ENCODE results near the gene OGDH. TPM values are rescaled to one million over a fixed set of nuclear protein-coding genes. Genes with fewer than 3 reads are reported as not detected.

OGDH gene
- total and polyA plus RNA-seq, 2 donors: 20.7 to 26.9 TPM

DNA sequence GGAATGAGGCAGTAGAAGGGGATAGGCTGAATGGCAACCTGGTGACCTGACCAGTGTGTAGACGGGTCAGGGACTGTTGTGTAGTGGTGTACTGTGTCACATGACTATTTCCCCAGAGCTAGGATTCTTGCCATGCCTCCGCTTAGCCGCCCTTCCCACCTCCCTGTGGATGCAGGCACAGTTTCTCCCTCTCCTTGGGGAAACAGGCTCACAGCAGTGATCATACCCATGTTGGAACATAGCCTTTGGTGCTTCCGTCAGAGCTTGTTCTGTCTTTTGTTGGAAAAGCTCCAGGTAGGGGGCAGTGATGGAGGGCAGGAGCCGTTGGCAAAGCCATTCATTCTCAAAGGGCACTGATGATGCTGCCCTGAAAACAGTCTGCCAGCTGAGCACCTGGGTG, 44.3 kb downstream of the OGDH start:
- Histone ChIP-seq H3K4me1 (ENCODE audit: control insufficient read depth in 2 of 2, insufficient read depth in 2 of 2, low read length in 2 of 2) (peaks cover 0 to 3% of the 10 kb centered on the region in 2 donors), H3K9me3 (ENCODE audit: control insufficient read depth in 2 of 2, insufficient read depth in 1 of 2, low read length in 1 of 2) (no peaks in the 10 kb centered on the region), H3K27ac (ENCODE audit: low read depth in 1 of 2, low read length in 1 of 2) (no peak overlapping the region), H3K4me3 (ENCODE audit: low read length in 2 of 2) (no peak overlapping the region), H3K36me3 (ENCODE audit: control insufficient read depth in 2 of 2, insufficient read depth in 2 of 2, low read length in 1 of 2) (peaks cover 25 to 44% of the 10 kb centered on the region in 2 donors), H3K27me3 (ENCODE audit: control insufficient read depth in 2 of 2, insufficient read depth in 1 of 2, low read length in 1 of 2) (no peaks in the 10 kb centered on the region)
- DNase-seq (ENCODE audit: low read depth in 6 of 9, low spot score in 9 of 9): no peak
- 96% methylated on average over 5 of the region's 5 CpGs for WGBS

DNA sequence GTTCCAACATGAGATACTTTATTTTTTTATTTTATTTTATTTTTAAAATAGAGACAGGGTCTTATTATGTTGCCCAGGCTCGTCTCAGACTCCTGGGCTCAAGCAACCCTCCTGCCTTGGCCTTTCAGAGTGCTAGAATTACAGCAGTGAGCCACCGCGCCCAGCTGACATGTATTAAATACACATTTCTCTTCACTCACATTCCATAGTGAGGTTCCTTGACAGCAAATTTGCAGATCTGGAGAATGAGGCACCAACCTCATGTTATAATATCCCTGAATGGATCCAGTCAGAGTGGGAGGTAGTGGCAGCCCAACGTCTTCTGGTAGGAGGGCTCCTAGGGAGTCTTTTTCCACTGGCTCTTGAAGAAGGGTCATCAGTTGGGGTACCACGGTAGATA, 46.1 kb downstream of the OGDH start:
- H3K36me3 ChIP-seq (ENCODE audit: control insufficient read depth in 2 of 2, insufficient read depth in 2 of 2, low read length in 1 of 2): peaks cover 31 to 54% of the 10 kb centered on the region in 2 donors
- H3K4me1 ChIP-seq (ENCODE audit: control insufficient read depth in 2 of 2, insufficient read depth in 2 of 2, low read length in 2 of 2): peaks cover 0 to 2% of the 10 kb centered on the region in 2 donors
- H3K9me3 ChIP-seq (ENCODE audit: control insufficient read depth in 2 of 2, insufficient read depth in 1 of 2, low read length in 1 of 2): no peaks in the 10 kb centered on the region
- no peak overlapping the region for H3K27ac ChIP-seq (ENCODE audit: low read depth in 1 of 2, low read length in 1 of 2)
- H3K27me3 ChIP-seq (ENCODE audit: control insufficient read depth in 2 of 2, insufficient read depth in 1 of 2, low read length in 1 of 2): no peaks in the 10 kb centered on the region
- 97% methylated on average over 5 of the region's 5 CpGs for WGBS
- no peak for DNase-seq (ENCODE audit: low read depth in 6 of 9, low spot score in 9 of 9)
- H3K4me3 ChIP-seq (ENCODE audit: low read length in 2 of 2): no peak overlapping the region

DNA sequence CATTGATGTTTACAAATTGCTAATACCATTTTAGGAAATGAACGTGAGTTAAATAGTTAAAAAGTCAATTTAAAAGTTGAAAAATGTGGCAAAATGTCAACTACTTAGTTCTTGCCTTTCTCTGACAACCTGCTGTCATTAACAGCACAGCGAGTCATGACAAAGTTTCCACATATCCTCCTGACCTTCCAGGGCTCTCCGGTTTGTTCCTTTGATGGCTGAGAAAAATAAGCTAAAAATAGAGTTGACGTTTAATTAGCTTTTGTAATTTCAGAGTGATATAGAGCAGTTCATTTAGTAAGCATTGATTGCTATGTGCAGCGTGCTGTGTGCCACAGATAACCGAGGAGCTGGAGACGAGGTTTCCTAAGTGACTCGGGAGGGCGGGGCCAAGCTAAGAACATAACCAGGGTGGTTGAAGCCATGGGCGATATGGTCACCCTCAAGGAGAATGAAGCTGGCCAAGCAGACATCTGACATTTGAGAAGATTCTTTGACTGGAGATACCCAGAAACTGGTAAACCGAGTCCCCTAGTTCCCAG, 47.9 kb downstream of the OGDH start:
- Histone ChIP-seq H3K36me3 (ENCODE audit: control insufficient read depth in 2 of 2, insufficient read depth in 2 of 2, low read length in 1 of 2) (peaks cover 17 to 39% of the 10 kb centered on the region in 2 donors), H3K4me1 (ENCODE audit: control insufficient read depth in 2 of 2, insufficient read depth in 2 of 2, low read length in 2 of 2) (no peaks in the 10 kb centered on the region), H3K9me3 (ENCODE audit: control insufficient read depth in 2 of 2, insufficient read depth in 1 of 2, low read length in 1 of 2) (no peaks in the 10 kb centered on the region), H3K4me3 (ENCODE audit: low read length in 2 of 2) (no peak overlapping the region), H3K27me3 (ENCODE audit: control insufficient read depth in 2 of 2, insufficient read depth in 1 of 2, low read length in 1 of 2) (no peaks in the 10 kb centered on the region), H3K27ac (ENCODE audit: low read depth in 1 of 2, low read length in 1 of 2) (no peak overlapping the region)
- DNase-seq (ENCODE audit: low read depth in 6 of 9, low spot score in 9 of 9): no peak
- 98% methylated on average over 11 of the region's 11 CpGs for WGBS

DNA sequence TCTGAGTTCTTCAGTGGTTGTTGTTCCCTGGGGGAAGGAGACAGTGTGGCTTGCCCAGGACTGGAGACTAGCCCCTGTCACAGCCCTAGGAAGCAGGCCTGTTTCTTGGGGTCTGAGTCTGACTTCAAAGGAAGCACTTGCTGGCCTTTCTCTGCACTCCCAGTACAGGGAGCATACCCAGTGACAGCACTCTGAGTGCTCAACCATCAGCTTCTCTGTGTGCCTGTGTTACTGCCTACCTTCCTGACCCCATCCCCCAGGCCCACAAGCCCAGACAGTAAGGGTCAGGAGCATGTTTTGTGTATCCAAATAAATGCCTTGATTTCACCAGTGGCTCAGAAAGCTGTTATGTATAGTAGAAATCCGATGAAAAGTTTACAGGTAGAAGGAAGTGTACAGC, 48.9 kb downstream of the OGDH start:
- Histone ChIP-seq H3K27ac (ENCODE audit: low read depth in 1 of 2, low read length in 1 of 2) (no peak overlapping the region), H3K4me1 (ENCODE audit: control insufficient read depth in 2 of 2, insufficient read depth in 2 of 2, low read length in 2 of 2) (no peaks in the 10 kb centered on the region), H3K27me3 (ENCODE audit: control insufficient read depth in 2 of 2, insufficient read depth in 1 of 2, low read length in 1 of 2) (no peaks in the 10 kb centered on the region), H3K4me3 (ENCODE audit: low read length in 2 of 2) (no peak overlapping the region), H3K36me3 (ENCODE audit: control insufficient read depth in 2 of 2, insufficient read depth in 2 of 2, low read length in 1 of 2) (peaks cover 11 to 35% of the 10 kb centered on the region in 2 donors), H3K9me3 (ENCODE audit: control insufficient read depth in 2 of 2, insufficient read depth in 1 of 2, low read length in 1 of 2) (peaks cover 0 to 3% of the 10 kb centered on the region in 2 donors)
- no peak for DNase-seq (ENCODE audit: low read depth in 6 of 9, low spot score in 9 of 9)
- 96% methylated on average over 1 of the region's 1 CpG for WGBS

DNA sequence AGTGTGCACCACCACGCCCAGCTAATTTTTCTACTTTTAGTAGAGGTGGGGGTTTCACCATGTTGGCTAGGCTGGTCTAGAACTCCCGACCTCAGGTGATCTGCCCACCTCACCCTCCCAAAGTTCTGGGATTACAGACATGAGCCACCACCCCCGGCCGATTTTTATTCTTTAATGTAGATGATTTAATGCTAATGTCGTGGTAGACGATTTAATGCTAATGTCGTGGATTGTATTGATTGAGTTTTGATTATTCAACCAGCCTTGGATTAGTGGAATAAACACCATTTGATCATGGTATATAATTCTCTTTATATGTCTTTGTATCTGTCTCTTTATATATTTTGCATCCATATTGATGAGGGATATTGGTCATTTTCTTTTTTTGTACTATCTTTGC, 52.6 kb downstream of the OGDH start:
- H3K4me3 ChIP-seq (ENCODE audit: low read length in 2 of 2): no peak overlapping the region
- 99% methylated on average over 7 of the region's 7 CpGs for WGBS
- peaks cover 12 to 32% of the 10 kb centered on the region in 2 donors for H3K36me3 ChIP-seq (ENCODE audit: control insufficient read depth in 2 of 2, insufficient read depth in 2 of 2, low read length in 1 of 2)
- H3K27me3 ChIP-seq (ENCODE audit: control insufficient read depth in 2 of 2, insufficient read depth in 1 of 2, low read length in 1 of 2): no peaks in the 10 kb centered on the region
- no peak for DNase-seq (ENCODE audit: low read depth in 6 of 9, low spot score in 9 of 9)
- H3K27ac ChIP-seq (ENCODE audit: low read depth in 1 of 2, low read length in 1 of 2): no peak overlapping the region
- no peaks in the 10 kb centered on the region for H3K4me1 ChIP-seq (ENCODE audit: control insufficient read depth in 2 of 2, insufficient read depth in 2 of 2, low read length in 2 of 2)
- peaks cover 2 to 10% of the 10 kb centered on the region in 2 donors for H3K9me3 ChIP-seq (ENCODE audit: control insufficient read depth in 2 of 2, insufficient read depth in 1 of 2, low read length in 1 of 2)

DNA sequence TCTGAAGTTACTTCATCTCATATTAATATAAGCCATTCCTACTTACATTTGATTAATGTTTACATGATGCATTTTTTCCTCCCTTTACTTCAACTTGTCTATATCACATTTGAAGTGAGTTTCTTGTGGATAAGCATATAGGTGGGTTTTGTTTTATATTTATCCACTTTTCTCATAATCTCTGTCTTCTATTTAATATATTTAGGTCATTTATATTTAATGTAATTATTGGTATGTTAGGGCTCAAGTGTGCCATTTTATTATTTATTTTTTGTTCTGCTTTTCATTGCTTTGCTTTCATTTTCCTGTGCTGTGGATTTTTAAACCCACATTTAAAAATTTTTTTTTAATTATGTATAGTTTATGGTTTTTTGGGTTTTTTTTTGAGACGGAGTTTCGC, 54.8 kb downstream of the OGDH start:
- no peaks in the 10 kb centered on the region for H3K4me1 ChIP-seq (ENCODE audit: control insufficient read depth in 2 of 2, insufficient read depth in 2 of 2, low read length in 2 of 2)
- WGBS: over 99% methylated on average over 2 of the region's 2 CpGs
- H3K9me3 ChIP-seq (ENCODE audit: control insufficient read depth in 2 of 2, insufficient read depth in 1 of 2, low read length in 1 of 2): peaks cover 2 to 10% of the 10 kb centered on the region in 2 donors
- no peak overlapping the region for H3K27ac ChIP-seq (ENCODE audit: low read depth in 1 of 2, low read length in 1 of 2)
- H3K27me3 ChIP-seq (ENCODE audit: control insufficient read depth in 2 of 2, insufficient read depth in 1 of 2, low read length in 1 of 2): no peaks in the 10 kb centered on the region
- DNase-seq (ENCODE audit: low read depth in 6 of 9, low spot score in 9 of 9): no peak
- no peak overlapping the region for H3K4me3 ChIP-seq (ENCODE audit: low read length in 2 of 2)
- peaks cover 17 to 22% of the 10 kb centered on the region in 2 donors for H3K36me3 ChIP-seq (ENCODE audit: control insufficient read depth in 2 of 2, insufficient read depth in 2 of 2, low read length in 1 of 2)

DNA sequence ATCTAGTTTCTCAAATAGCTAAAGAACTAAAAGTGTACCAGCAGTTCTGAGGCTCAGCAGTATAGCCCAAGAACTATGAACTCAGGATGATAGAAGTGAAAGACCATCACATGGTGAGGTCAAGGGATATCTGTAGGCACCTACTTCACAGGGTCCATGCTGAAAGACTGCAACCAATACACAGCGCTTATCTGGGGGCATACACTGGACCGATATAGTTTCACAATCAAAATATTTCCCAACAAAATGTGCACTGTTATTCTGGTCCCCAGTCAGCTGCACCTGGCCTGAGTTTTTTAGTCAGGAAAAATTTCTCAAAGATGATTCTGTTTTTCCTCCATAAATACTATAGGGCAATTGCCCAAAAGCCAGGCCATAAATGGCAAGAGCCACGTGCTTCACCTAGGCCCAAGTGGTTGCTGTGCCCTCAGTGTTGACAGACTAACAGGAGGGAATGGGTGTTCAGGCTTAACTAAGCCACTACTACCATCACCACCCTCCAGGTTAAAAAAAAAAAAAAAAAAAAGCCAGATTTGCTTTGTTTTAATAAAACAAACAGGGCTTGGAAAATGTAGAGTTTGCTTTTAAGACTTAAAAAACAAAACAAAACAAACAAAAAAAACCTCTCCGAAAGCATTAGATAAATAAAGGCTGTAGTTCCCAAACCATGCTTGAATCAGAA, 58.5 kb downstream of the OGDH start:
- Histone ChIP-seq H3K36me3 (ENCODE audit: control insufficient read depth in 2 of 2, insufficient read depth in 2 of 2, low read length in 1 of 2) (peaks cover 28 to 34% of the 10 kb centered on the region in 2 donors), H3K4me1 (ENCODE audit: control insufficient read depth in 2 of 2, insufficient read depth in 2 of 2, low read length in 2 of 2) (peaks cover 0 to 2% of the 10 kb centered on the region in 2 donors), H3K27ac (ENCODE audit: low read depth in 1 of 2, low read length in 1 of 2) (peak overlapping the region in 1 of 2 donors; percentile 20), H3K9me3 (ENCODE audit: control insufficient read depth in 2 of 2, insufficient read depth in 1 of 2, low read length in 1 of 2) (peaks cover 2 to 9% of the 10 kb centered on the region in 2 donors), H3K4me3 (ENCODE audit: low read length in 2 of 2) (no peak overlapping the region), H3K27me3 (ENCODE audit: control insufficient read depth in 2 of 2, insufficient read depth in 1 of 2, low read length in 1 of 2) (no peaks in the 10 kb centered on the region)
- 98% methylated on average over 4 of the region's 4 CpGs for WGBS
- DNase-seq (ENCODE audit: low read depth in 6 of 9, low spot score in 9 of 9): no peak

DNA sequence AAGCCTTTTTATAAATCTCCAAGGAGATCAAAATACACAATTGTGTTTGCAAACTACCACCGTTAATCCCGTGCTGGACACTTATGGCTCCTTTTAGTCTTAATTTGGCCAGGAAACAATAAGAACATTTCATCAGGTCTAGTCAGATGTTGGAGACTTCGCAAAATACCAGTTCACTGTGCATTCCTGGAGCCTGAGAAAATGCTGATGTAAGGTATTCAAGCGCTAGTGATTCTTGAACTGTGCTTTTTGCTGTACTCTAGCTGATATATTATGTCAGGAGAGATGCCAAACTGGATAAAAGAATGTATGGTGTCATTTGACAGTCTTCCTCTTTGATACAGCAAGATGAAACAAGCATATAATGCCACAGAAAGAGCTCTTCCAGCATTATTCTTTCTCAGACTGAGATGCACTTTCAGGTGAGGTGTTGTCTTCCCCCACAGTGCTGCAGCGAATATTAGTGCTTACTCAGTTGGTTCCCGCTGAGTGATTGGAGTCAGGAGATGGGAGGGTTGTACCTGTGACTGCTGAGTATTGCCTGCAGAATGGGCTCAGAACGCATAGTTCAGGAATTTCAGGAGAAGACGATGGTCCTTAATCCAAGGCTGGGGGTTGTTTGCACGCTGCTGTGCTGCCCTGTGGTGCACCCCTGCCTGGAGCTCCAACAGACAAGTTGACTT, 59.2 kb downstream of the OGDH start:
- H3K4me1 ChIP-seq (ENCODE audit: control insufficient read depth in 2 of 2, insufficient read depth in 2 of 2, low read length in 2 of 2): peaks cover 0 to 2% of the 10 kb centered on the region in 2 donors
- H3K27ac ChIP-seq (ENCODE audit: low read depth in 1 of 2, low read length in 1 of 2): peak overlapping the region in 1 of 2 donors; percentile 30
- H3K36me3 ChIP-seq (ENCODE audit: control insufficient read depth in 2 of 2, insufficient read depth in 2 of 2, low read length in 1 of 2): peaks cover 25 to 30% of the 10 kb centered on the region in 2 donors
- DNase-seq (ENCODE audit: low read depth in 6 of 9, low spot score in 9 of 9): peak in 1 of 9 donors; percentile 15
- H3K27me3 ChIP-seq (ENCODE audit: control insufficient read depth in 2 of 2, insufficient read depth in 1 of 2, low read length in 1 of 2): no peaks in the 10 kb centered on the region
- 94% methylated on average over 9 of the region's 9 CpGs for WGBS
- H3K9me3 ChIP-seq (ENCODE audit: control insufficient read depth in 2 of 2, insufficient read depth in 1 of 2, low read length in 1 of 2): peaks cover under 1 to 4% of the 10 kb centered on the region in 2 donors
- H3K4me3 ChIP-seq (ENCODE audit: low read length in 2 of 2): no peak overlapping the region

DNA sequence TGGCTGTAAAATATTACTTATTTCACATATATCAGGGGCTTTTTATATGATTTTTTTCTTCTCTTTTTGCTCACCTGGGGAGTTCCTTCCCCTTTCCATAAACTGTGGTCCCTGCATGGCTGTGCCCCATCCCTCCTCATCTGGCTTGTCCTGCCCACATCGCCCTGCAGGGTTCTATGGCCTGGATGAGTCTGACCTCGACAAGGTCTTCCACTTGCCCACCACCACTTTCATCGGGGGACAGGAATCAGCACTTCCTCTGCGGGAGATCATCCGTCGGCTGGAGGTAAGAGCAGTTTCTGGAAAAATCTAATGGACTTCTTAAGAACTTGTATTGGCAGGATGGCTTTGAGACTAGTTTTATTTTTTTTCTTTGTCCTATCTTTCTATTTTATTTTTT, 60.1 kb downstream of the OGDH start:
- peaks cover 0 to under 1% of the 10 kb centered on the region in 2 donors for H3K9me3 ChIP-seq (ENCODE audit: control insufficient read depth in 2 of 2, insufficient read depth in 1 of 2, low read length in 1 of 2)
- WGBS: 95% methylated on average over 6 of the region's 6 CpGs

More for the DNA sequence above, 60.1 kb downstream of the OGDH start:
- H3K27ac ChIP-seq (ENCODE audit: low read depth in 1 of 2, low read length in 1 of 2): no peak overlapping the region
- H3K36me3 ChIP-seq (ENCODE audit: control insufficient read depth in 2 of 2, insufficient read depth in 2 of 2, low read length in 1 of 2): peaks cover 24 to 28% of the 10 kb centered on the region in 2 donors
- H3K4me3 ChIP-seq (ENCODE audit: low read length in 2 of 2): no peak overlapping the region
- H3K27me3 ChIP-seq (ENCODE audit: control insufficient read depth in 2 of 2, insufficient read depth in 1 of 2, low read length in 1 of 2): no peaks in the 10 kb centered on the region
- H3K4me1 ChIP-seq (ENCODE audit: control insufficient read depth in 2 of 2, insufficient read depth in 2 of 2, low read length in 2 of 2): peaks cover 0 to 2% of the 10 kb centered on the region in 2 donors
- no peak for DNase-seq (ENCODE audit: low read depth in 6 of 9, low spot score in 9 of 9)
